Right atrium auricular region (tissue), 2 donors: ENCODE measurements around the gene TRIM34. TPM values are rescaled to one million over a fixed set of nuclear protein-coding genes. Genes with fewer than 3 reads are reported as not detected.
"Not testable (repeated sequence)": the region's sequence is repeated elsewhere in the genome, so short reads cannot be mapped to it uniquely, and the experiment has no call there.

ENCODE experiments used
- DNase-seq: peaks from one replicate; pipeline ENCODE4 v3.0.0-alpha.2; 2019; ENCODE audit warnings: low spot score
- H3K27ac ChIP-seq, 2 donors: fragments of 200-600 bp; sonication (generic); 1 replicate in 1 of 2; 2 replicates in 1 of 2; pipeline ENCODE4 v1.5.1; 2016 to 2019
- H3K27me3 ChIP-seq, 2 donors: fragments of 200-600 bp; sonication (generic); one replicate each; pipeline versions ENCODE4 v1.5.1 to v1.6.0; 2017 to 2019
- H3K36me3 ChIP-seq: fragments of 200-600 bp; sonication (generic); one replicate; pipeline ENCODE4 v1.5.1; 2016
- H3K4me1 ChIP-seq, 2 donors: fragments of 200-600 bp; sonication (generic); one replicate each; pipeline versions ENCODE4 v1.5.1 to v1.6.0; 2017 to 2019
- H3K4me3 ChIP-seq, 2 donors: fragments of 200-600 bp; sonication (generic); 1 replicate in 1 of 2; 2 replicates in 1 of 2; pipeline ENCODE4 v1.5.1; 2017 to 2019; ENCODE audit warnings: mild to moderate bottlenecking in 1 of 2, moderate library complexity in 1 of 2
- H3K9me3 ChIP-seq, 2 donors: fragments of 200-600 bp; sonication (generic); one replicate each; pipeline ENCODE4 v1.5.1; 2019
- CTCF ChIP-seq, 2 donors: fragments of 200-600 bp; sonication (generic); IDR thresholded peaks; one replicate each; pipeline ENCODE4 v1.5.1; 2019; ENCODE audit warnings: antibody characterized with exemption in 2 of 2
- total RNA-seq, 2 donors: library from RNA; depleted of rRNA; stranded (reverse); fragments of >200 nt; gene quantifications; one replicate each; pipeline ENCODE4 v1.1.0, GENCODE V29; 2016

Gene TRIM34
- total RNA-seq, 2 donors from 2014 or later, result 1.4 to 3.8 TPM

GRCh38 chr11:5655474-5655873 lies 30.7 kb downstream of the TRIM34 start:
- Histone ChIP-seq H3K9me3 (peaks cover 0 to 12% of the 10 kb centered on the region in 2 donors), H3K4me3 (no peak overlapping the region), H3K27ac (no peak overlapping the region), H3K36me3 (no peaks in the 10 kb centered on the region), H3K4me1 (no peaks in the 10 kb centered on the region), H3K27me3 (no peaks in the 10 kb centered on the region)
- TF ChIP-seq CTCF (IDR thresholded peaks at IDR 0.05), result no peak
- DNase-seq, result no peak

DNA sequence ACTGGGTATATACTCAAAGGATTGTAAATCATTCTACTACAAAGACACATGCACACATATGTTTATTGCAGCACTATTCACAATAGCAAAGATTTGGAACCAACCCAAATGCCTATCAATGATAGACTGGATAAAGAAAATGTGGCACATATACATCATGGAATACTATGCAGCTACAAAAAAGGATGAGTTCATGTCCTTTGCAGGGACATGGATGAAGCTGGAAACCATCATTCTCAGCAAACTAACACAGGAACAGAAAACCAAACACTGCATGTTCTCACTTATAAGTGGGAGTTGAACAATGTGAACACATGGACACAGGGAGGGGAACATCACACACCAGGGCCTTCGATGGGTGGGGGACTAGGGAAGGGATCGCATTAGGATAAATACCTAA lies 32.2 kb downstream of the TRIM34 start:
- not testable (repeated sequence) for DNase-seq, H3K27me3 ChIP-seq, H3K36me3 ChIP-seq, H3K4me1 ChIP-seq, H3K27ac ChIP-seq, H3K9me3 ChIP-seq, H3K4me3 ChIP-seq

GRCh38 chr11:5658318-5658717 lies 33.5 kb downstream of the TRIM34 start:
- Histone ChIP-seq H3K36me3 (no peaks in the 10 kb centered on the region), H3K27ac (no peak overlapping the region), H3K4me3 (no peak overlapping the region), H3K27me3 (no peaks in the 10 kb centered on the region), H3K4me1 (no peaks in the 10 kb centered on the region), H3K9me3 (no peaks in the 10 kb centered on the region)
- no peak for DNase-seq
- TF ChIP-seq CTCF (IDR thresholded peaks at IDR 0.05), result no peak

GRCh38 chr11:5663511-5663910 lies 38.7 kb downstream of the TRIM34 start:
- no peak for DNase-seq
- Histone ChIP-seq H3K4me1 (no peaks in the 10 kb centered on the region), H3K36me3 (no peaks in the 10 kb centered on the region), H3K27ac (no peak overlapping the region), H3K4me3 (no peak overlapping the region), H3K27me3 (no peaks in the 10 kb centered on the region), H3K9me3 (no peaks in the 10 kb centered on the region)
- no peak for TF ChIP-seq CTCF (IDR thresholded peaks at IDR 0.05)

- Histone ChIP-seq H3K27me3 (no peaks in the 10 kb centered on the region), H3K27ac (no peak overlapping the region), H3K4me1 (no peaks in the 10 kb centered on the region), H3K36me3 (peaks cover 4% of the 10 kb centered on the region), H3K4me3 (no peak overlapping the region), H3K9me3 (no peaks in the 10 kb centered on the region)
- DNase-seq, result no peak
- no peak for TF ChIP-seq CTCF (IDR thresholded peaks at IDR 0.05)
Measured at GRCh38 chr11:5665051-5665570, 40.3 kb downstream of the TRIM34 start.

DNA sequence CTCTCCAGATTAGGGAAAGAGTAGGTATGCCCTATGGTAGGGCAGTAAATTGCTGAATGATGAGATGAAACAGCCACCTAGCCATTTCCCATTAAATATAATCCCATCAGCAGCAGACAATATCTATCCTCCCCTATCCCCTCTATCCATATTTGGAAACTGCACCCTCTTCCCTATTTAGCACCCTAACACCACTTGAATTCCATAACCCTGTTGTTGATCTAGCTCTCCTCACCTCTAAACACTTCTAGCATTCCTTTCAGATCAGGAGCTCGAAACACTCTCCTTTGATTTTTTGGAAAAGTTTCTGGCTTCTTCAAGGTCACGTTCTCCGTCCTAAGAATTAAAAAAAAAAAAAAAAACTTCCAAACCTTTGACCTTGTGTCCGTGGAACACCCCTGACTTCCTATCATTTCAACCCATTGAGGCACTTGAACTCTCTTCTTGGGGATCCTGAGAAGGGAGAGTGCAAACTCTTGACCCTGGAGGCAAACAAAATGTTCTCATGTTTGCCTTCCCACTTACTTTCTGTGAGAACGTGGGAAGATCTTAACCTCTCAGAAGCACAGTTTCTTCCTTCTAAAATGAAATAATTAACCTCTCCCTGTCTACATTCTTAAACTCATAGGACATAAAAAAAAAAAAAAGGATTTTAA lies 41.1 kb downstream of the TRIM34 start:
- no peak for TF ChIP-seq CTCF (IDR thresholded peaks at IDR 0.05)
- H3K27me3 ChIP-seq, result no peaks in the 10 kb centered on the region
- DNase-seq, result no peak
- H3K27ac ChIP-seq, result no peak overlapping the region
- H3K4me3 ChIP-seq, result no peak overlapping the region
- no peaks in the 10 kb centered on the region for H3K9me3 ChIP-seq
- H3K36me3 ChIP-seq, result peaks cover 4% of the 10 kb centered on the region
- no peaks in the 10 kb centered on the region for H3K4me1 ChIP-seq
